ENCODE data around the gene ZRANB3. TPM values are rescaled to one million over a fixed set of nuclear protein-coding genes. Genes with fewer than 3 reads are reported as not detected.

Gene ZRANB3
- total RNA-seq, 1 experiment from 2014 or later: 11.3 TPM

GRCh38 chr2:135167273-135167672 lies 363.7 kb downstream of the ZRANB3 start:
- H4K20me1 ChIP-seq (ENCODE audit: insufficient read depth): peaks cover 3% of the 10 kb centered on the region; the same call in 1 of the 2 replicates
- peaks cover 24% of the 10 kb centered on the region for H3K36me3 ChIP-seq (ENCODE audit: low read depth)
- CTCF ChIA-PET: interaction anchor here (0.7 kb wide), 1 partner anchor 9 kb away, joined by 5 read pairs; no protein-coding TSS in a partner anchor
- H3K4me1 ChIP-seq (replicated peaks; ENCODE audit: insufficient read depth): peaks cover 10% of the 10 kb centered on the region
- H3K79me2 ChIP-seq (ENCODE audit: low read depth): no peaks in the 10 kb centered on the region
- POLR2A ChIA-PET (ENCODE audit: unreplicated experiment): no interaction called here
- no peaks in the 10 kb centered on the region for H3K27me3 ChIP-seq (ENCODE audit: insufficient read depth, low read depth)
- BruUV-seq (replicated peaks): no TSS peak
- no peaks in the 10 kb centered on the region for H3K9me3 ChIP-seq (ENCODE audit: insufficient read depth, low read depth)
- TF ChIP-seq, protein P1, sequence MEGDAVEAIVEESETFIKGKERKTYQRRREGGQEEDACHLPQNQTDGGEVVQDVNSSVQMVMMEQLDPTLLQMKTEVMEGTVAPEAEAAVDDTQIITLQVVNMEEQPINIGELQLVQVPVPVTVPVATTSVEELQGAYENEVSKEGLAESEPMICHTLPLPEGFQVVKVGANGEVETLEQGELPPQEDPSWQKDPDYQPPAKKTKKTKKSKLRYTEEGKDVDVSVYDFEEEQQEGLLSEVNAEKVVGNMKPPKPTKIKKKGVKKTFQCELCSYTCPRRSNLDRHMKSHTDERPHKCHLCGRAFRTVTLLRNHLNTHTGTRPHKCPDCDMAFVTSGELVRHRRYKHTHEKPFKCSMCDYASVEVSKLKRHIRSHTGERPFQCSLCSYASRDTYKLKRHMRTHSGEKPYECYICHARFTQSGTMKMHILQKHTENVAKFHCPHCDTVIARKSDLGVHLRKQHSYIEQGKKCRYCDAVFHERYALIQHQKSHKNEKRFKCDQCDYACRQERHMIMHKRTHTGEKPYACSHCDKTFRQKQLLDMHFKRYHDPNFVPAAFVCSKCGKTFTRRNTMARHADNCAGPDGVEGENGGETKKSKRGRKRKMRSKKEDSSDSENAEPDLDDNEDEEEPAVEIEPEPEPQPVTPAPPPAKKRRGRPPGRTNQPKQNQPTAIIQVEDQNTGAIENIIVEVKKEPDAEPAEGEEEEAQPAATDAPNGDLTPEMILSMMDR (conservative IDR thresholded peaks at IDR 0.05): no peak
- no peak for TF ChIP-seq EZH2 (IDR thresholded peaks at IDR 0.05; ENCODE audit: low read depth)
- H3K4me2 ChIP-seq: no peak overlapping the region
- no peak for DNase-seq
- no peak overlapping the region for H3K4me3 ChIP-seq
- intact Hi-C loops (cut with micrococcal nuclease; ENCODE audit: unreplicated experiment): no loop called here
- H2AFZ ChIP-seq: no peak overlapping the region
- H3K27ac ChIP-seq: no peak overlapping the region
- no peaks in the 10 kb centered on the region for H3K9me2 ChIP-seq (ENCODE audit: insufficient read depth)
- H3F3A ChIP-seq (ENCODE audit: insufficient read depth, low read depth): peaks cover 19% of the 10 kb centered on the region; the same call in 1 of the 2 replicates

GRCh38 chr2:135164431-135164830 lies 366.6 kb downstream of the ZRANB3 start:
- Histone ChIP-seq H3K27ac (peak overlapping the region; percentile 46), H3K36me3 (ENCODE audit: low read depth) (peaks cover 22% of the 10 kb centered on the region), H3K4me1 (replicated peaks; ENCODE audit: insufficient read depth) (peaks cover 10% of the 10 kb centered on the region), H3K9me2 (ENCODE audit: insufficient read depth) (no peaks in the 10 kb centered on the region), H3K9me3 (ENCODE audit: insufficient read depth, low read depth) (no peaks in the 10 kb centered on the region), H3K4me2 (no peak overlapping the region), H3K4me3 (no peak overlapping the region), H3F3A (ENCODE audit: insufficient read depth, low read depth) (peaks cover 23% of the 10 kb centered on the region; the same call in 1 of the 2 replicates), H4K20me1 (ENCODE audit: insufficient read depth) (peaks cover 3% of the 10 kb centered on the region; the same call in 1 of the 2 replicates), H3K27me3 (ENCODE audit: insufficient read depth, low read depth) (no peaks in the 10 kb centered on the region), H3K79me2 (ENCODE audit: low read depth) (no peaks in the 10 kb centered on the region), H2AFZ (no peak overlapping the region)
- no TSS peak for BruUV-seq (replicated peaks)
- TF ChIP-seq, protein P1 (conservative IDR thresholded peaks at IDR 0.05): no peak
- no peak for TF ChIP-seq EZH2 (IDR thresholded peaks at IDR 0.05; ENCODE audit: low read depth)
- DNase-seq: peak; percentile 16 to 74
- intact Hi-C loops (cut with micrococcal nuclease; ENCODE audit: unreplicated experiment): no loop called here
- ChIA-PET POLR2A (ENCODE audit: unreplicated experiment) (interaction anchor here (0.6 kb wide), 1 partner anchor 40 kb away, joined by 4 read pairs; no protein-coding TSS in a partner anchor), CTCF (no interaction called here)

GRCh38 chr2:135163901-135164300 lies 367.1 kb downstream of the ZRANB3 start:
- H3F3A ChIP-seq (ENCODE audit: insufficient read depth, low read depth): peaks cover 23% of the 10 kb centered on the region; the same call in 1 of the 2 replicates
- TF ChIP-seq EZH2 (IDR thresholded peaks at IDR 0.05; ENCODE audit: low read depth): no peak
- TF ChIP-seq, protein P1 (conservative IDR thresholded peaks at IDR 0.05): no peak
- no peak overlapping the region for H3K4me3 ChIP-seq
- H2AFZ ChIP-seq: no peak overlapping the region
- peaks cover 3% of the 10 kb centered on the region; the same call in 1 of the 2 replicates for H4K20me1 ChIP-seq (ENCODE audit: insufficient read depth)
- no peak for DNase-seq
- intact Hi-C loops (cut with micrococcal nuclease; ENCODE audit: unreplicated experiment): no loop called here
- ChIA-PET CTCF (no interaction called here), POLR2A (ENCODE audit: unreplicated experiment) (no interaction called here)
- H3K79me2 ChIP-seq (ENCODE audit: low read depth): no peaks in the 10 kb centered on the region
- H3K27me3 ChIP-seq (ENCODE audit: insufficient read depth, low read depth): no peaks in the 10 kb centered on the region
- H3K4me1 ChIP-seq (replicated peaks; ENCODE audit: insufficient read depth): peaks cover 10% of the 10 kb centered on the region
- H3K9me3 ChIP-seq (ENCODE audit: insufficient read depth, low read depth): no peaks in the 10 kb centered on the region
- no TSS peak for BruUV-seq (replicated peaks)
- no peaks in the 10 kb centered on the region for H3K9me2 ChIP-seq (ENCODE audit: insufficient read depth)
- no peak overlapping the region for H3K4me2 ChIP-seq
- peak overlapping the region; percentile 46; the same call in 1 of the 2 replicates for H3K27ac ChIP-seq
- H3K36me3 ChIP-seq (ENCODE audit: low read depth): peaks cover 17% of the 10 kb centered on the region
